IMR-90 (cell line): ENCODE measurements around the gene FZD4. TPM values are rescaled to one million over a fixed set of nuclear protein-coding genes. Genes with fewer than 3 reads are reported as not detected.

ENCODE experiments used
- ATAC-seq: fragments of 200-7000 bp; cut with Tn5 transposase; 2 replicates; pipeline ENCODE4 v1.9.1; 2020; ENCODE audit warnings: low read depth, mild to moderate bottlenecking, moderate library complexity
- BruUV-seq: library from RNA; stranded (reverse); fragments of 400-500 nt; replicated peaks from 2 replicates; lab custom pipeline; 2021; lab: Mats Ljungman, UMichigan
- CTCF ChIA-PET: fragments of 300-600 bp; formaldehyde crosslinking; extraction: SDS; loops from one replicate; lab custom pipeline; 2021; ENCODE audit warnings: antibody characterized with exemption; lab: Yijun Ruan, JAX
- POLR2A ChIA-PET: fragments of 300-600 bp; sonication (Branson Sonifier 250); formaldehyde crosslinking; loops from one replicate; lab custom pipeline; 2022; ENCODE audit warnings: antibody characterized with exemption; ENCODE audit not compliant: unreplicated experiment; lab: Charles Lee
- DNase-seq: peaks from one replicate; pipeline ENCODE4 v3.0.0; 2013
- H2AFZ ChIP-seq: replicated peaks from 2 replicates; pipeline ENCODE3; 2013; ENCODE audit warnings: low read length, mild to moderate bottlenecking; ENCODE audit not compliant: poor library complexity
- H2AK5ac ChIP-seq: 2 replicates; pipeline ENCODE4 v1.6.1; 2013; ENCODE audit warnings: low read depth, low read length, inconsistent platforms
- H2AK9ac ChIP-seq: replicated peaks from 2 replicates; pipeline ENCODE3; 2013; ENCODE audit warnings: mild to moderate bottlenecking, low read depth, low read length, moderate library complexity; ENCODE audit not compliant: poor library complexity
- H2BK120ac ChIP-seq: 2 replicates; pipeline ENCODE4 v1.6.1; 2013; ENCODE audit warnings: low read depth, low read length, inconsistent platforms
- H2BK15ac ChIP-seq: 3 replicates; pipeline ENCODE4 v1.6.1; 2013; ENCODE audit warnings: low read depth, low read length, inconsistent platforms
- H2BK20ac ChIP-seq: 2 replicates; pipeline ENCODE4 v1.6.1; 2013; ENCODE audit warnings: low read depth, mild to moderate bottlenecking, inconsistent platforms, low read length, moderate library complexity
- H2BK5ac ChIP-seq: 2 replicates; pipeline ENCODE4 v1.6.1; 2013; ENCODE audit warnings: mild to moderate bottlenecking, low read depth, low read length, inconsistent platforms; ENCODE audit not compliant: poor library complexity, severe bottlenecking
- H3K14ac ChIP-seq: replicated peaks from 2 replicates; pipeline ENCODE4 v1.6.1; 2013; ENCODE audit warnings: low read depth, low read length, inconsistent platforms
- H3K18ac ChIP-seq: 2 replicates; pipeline ENCODE4 v1.6.1; 2013; ENCODE audit warnings: low read depth, low read length, control low read depth
- H3K23ac ChIP-seq: 2 replicates; pipeline ENCODE4 v1.6.1; 2013; ENCODE audit warnings: low read depth, low read length, inconsistent platforms
- H3K27ac ChIP-seq: 2 replicates; pipeline ENCODE4 v1.5.1; 2013; ENCODE audit warnings: mild to moderate bottlenecking, control low read depth, low read length; ENCODE audit not compliant: insufficient read depth
- H3K27me3 ChIP-seq: 2 replicates; pipeline ENCODE4 v1.6.1; 2013; ENCODE audit warnings: low read length; ENCODE audit not compliant: control insufficient read depth, insufficient read depth
- H3K36me3 ChIP-seq: 2 replicates; pipeline ENCODE4 v1.6.1; 2013; ENCODE audit warnings: low read length, mixed read lengths; ENCODE audit not compliant: control insufficient read depth, insufficient read depth
- H3K4ac ChIP-seq: 2 replicates; pipeline ENCODE4 v1.6.1; 2013; ENCODE audit warnings: low read depth, low read length, inconsistent platforms
- H3K4me1 ChIP-seq: 2 replicates; pipeline ENCODE4 v1.6.1; 2013; ENCODE audit warnings: low read length, mixed read lengths; ENCODE audit not compliant: control insufficient read depth, insufficient read depth
- H3K4me2 ChIP-seq: 2 replicates; pipeline ENCODE4 v1.6.1; 2013; ENCODE audit warnings: low read depth, mild to moderate bottlenecking, control low read depth, low read length, moderate library complexity
- H3K4me3 ChIP-seq: 2 replicates; pipeline ENCODE4 v1.5.1; 2013; ENCODE audit warnings: low read depth, mild to moderate bottlenecking, control low read depth, low read length, moderate library complexity; ENCODE audit not compliant: insufficient read depth
- H3K56ac ChIP-seq: 2 replicates; pipeline ENCODE4 v1.6.1; 2013; ENCODE audit warnings: low read length, inconsistent platforms; ENCODE audit not compliant: insufficient read depth; ENCODE audit errors: extremely low read depth
- H3K79me1 ChIP-seq, 2 experiments: 2 replicates each; pipeline ENCODE4 v1.6.1; 2013; ENCODE audit warnings: low read length in 2 of 2, inconsistent platforms in 1 of 2, low read depth in 1 of 2
- H3K9ac ChIP-seq: 2 replicates; pipeline ENCODE4 v1.6.1; 2013; ENCODE audit warnings: low read depth, low read length, control low read depth
- H3K9me1 ChIP-seq: 2 replicates; pipeline ENCODE4 v1.6.1; 2013; ENCODE audit warnings: low read length, inconsistent platforms; ENCODE audit not compliant: insufficient read depth
- H3K9me3 ChIP-seq: 2 replicates; pipeline ENCODE4 v1.6.1; 2013; ENCODE audit warnings: low read length; ENCODE audit not compliant: control insufficient read depth, insufficient read depth
- H4K20me1 ChIP-seq: 2 replicates; pipeline ENCODE4 v1.6.1; 2013; ENCODE audit warnings: low read length, inconsistent platforms; ENCODE audit not compliant: insufficient read depth
- H4K5ac ChIP-seq: 2 replicates; pipeline ENCODE4 v1.6.1; 2013; ENCODE audit warnings: mild to moderate bottlenecking, low read depth, low read length, control low read depth
- H4K8ac ChIP-seq, 2 experiments: 2 replicates each; pipeline ENCODE4 v1.6.1; 2013; ENCODE audit warnings: low read depth in 2 of 2, low read length in 2 of 2, control low read depth in 1 of 2, inconsistent platforms in 1 of 2
- H4K91ac ChIP-seq: 2 replicates; pipeline ENCODE4 v1.6.1; 2013; ENCODE audit warnings: low read depth, low read length, inconsistent platforms; ENCODE audit not compliant: insufficient read depth
- BHLHE40 ChIP-seq: fragments of 150-350 bp; IDR thresholded peaks from 2 replicates; pipeline ENCODE4 v1.6.1; 2016; ENCODE audit warnings: mild to moderate bottlenecking, low read depth, low read length
- CEBPB ChIP-seq: IDR thresholded peaks from 2 replicates; pipeline ENCODE4 v1.6.1; 2012; ENCODE audit warnings: low read depth, low read length, improper control_type of control experiment
- CTCF ChIP-seq: conservative IDR thresholded peaks from 2 replicates; pipeline ENCODE4 v1.5.1; 2012; ENCODE audit warnings: mild to moderate bottlenecking, low read depth, low read length, improper control_type of control experiment
- ELK1 ChIP-seq: fragments of 150-350 bp; IDR thresholded peaks from 2 replicates; pipeline ENCODE4 v1.6.1; 2016; ENCODE audit warnings: low read depth, mild to moderate bottlenecking, low read length, moderate library complexity, borderline replicate concordance
- FOS ChIP-seq: fragments of 150-350 bp; IDR thresholded peaks from 2 replicates; pipeline ENCODE4 v1.6.1; 2016; ENCODE audit warnings: low read depth, low read length
- MAZ ChIP-seq: IDR thresholded peaks from 2 replicates; pipeline ENCODE4 v1.6.1; 2012; ENCODE audit warnings: low read depth, mild to moderate bottlenecking, low read length, improper control_type of control experiment, moderate library complexity, borderline replicate concordance
- MXI1 ChIP-seq: IDR thresholded peaks from 2 replicates; pipeline ENCODE4 v1.6.1; 2012; ENCODE audit warnings: low read depth, mild to moderate bottlenecking, low read length, moderate library complexity, borderline replicate concordance
- RAD21 ChIP-seq: IDR thresholded peaks from 2 replicates; pipeline ENCODE4 v1.6.1; 2012; ENCODE audit warnings: low read length, improper control_type of control experiment
- RCOR1 ChIP-seq: IDR thresholded peaks from 2 replicates; pipeline ENCODE4 v1.6.1; 2012; ENCODE audit warnings: mild to moderate bottlenecking, low read length, improper control_type of control experiment; ENCODE audit not compliant: insufficient replicate concordance
- SMC3 ChIP-seq: fragments of 150-350 bp; IDR thresholded peaks from 2 replicates; pipeline ENCODE4 v1.6.1; 2016; ENCODE audit warnings: low read depth, mild to moderate bottlenecking, antibody characterized with exemption, low read length, moderate library complexity
- USF2 ChIP-seq: fragments of 150-350 bp; IDR thresholded peaks from 2 replicates; pipeline ENCODE4 v1.6.1; 2017; ENCODE audit warnings: mild to moderate bottlenecking, antibody characterized with exemption, low read length, low read depth
- WGBS, 2 experiments: methylation state at CpG; one replicate each; pipeline versions ENCODE4 v1.1.5 to v1.1.7; 2013; ENCODE audit warnings: missing lambda C conversion rate in 2 of 2; ENCODE audit not compliant: insufficient read length in 1 of 2; ENCODE audit errors: extremely low coverage in 2 of 2; 5-methylcytosine and 5-hydroxymethylcytosine counted together
- dilution Hi-C: fragments of 300-500 bp; cut with HindIII; formaldehyde crosslinking; loops from one replicate; pipeline ENCODE4 v1.14.3; 2018; ENCODE audit warnings: low sequenced_read_pairs; ENCODE audit not compliant: unreplicated experiment
- in situ Hi-C: fragments of 300-500 bp; cut with MboI; formaldehyde crosslinking; loops from 3 replicates; pipeline ENCODE4 v1.14.3; 2019; ENCODE audit warnings: low sequenced_read_pairs, inconsistent platforms, mixed read lengths
- intact Hi-C: fragments of 100-400 bp; cut with micrococcal nuclease; formaldehyde crosslinking; loops from 2 replicates; pipeline ENCODE4 v1.10.0; 2022
- polyA plus RNA-seq, 3 experiments: library from polyadenylated mRNA; depleted of rRNA; stranded (reverse); fragments of >200 nt; gene quantifications; 2 replicates each; pipeline ENCODE4 v1.2.3, GENCODE V29; 2012; ENCODE audit warnings: low replicate concordance in 1 of 3
- total RNA-seq: library from RNA; depleted of rRNA; stranded (reverse); fragments of >200 nt; gene quantifications from 2 replicates; pipeline ENCODE4 v1.2.3, GENCODE V29; 2012

FZD4 gene
- total and polyA plus RNA-seq, 2 of the 4 experiments (the other 2 are of a cell fraction), result 3.7 to 7.7 TPM

- no peak for TF ChIP-seq FOS
These were observed 26.8 kb upstream of the FZD4 start (continued) for GRCh38 chr11:86981777-86982540.

GRCh38 chr11:86980086-86980796 lies 25.0 kb upstream of the FZD4 start:
- Histone ChIP-seq H3K36me3 (no peaks in the 10 kb centered on the region), H2BK15ac (no peak overlapping the region), H3K9me3 (no peaks in the 10 kb centered on the region), H4K91ac (no peak overlapping the region), H3K4ac (no peak overlapping the region), H2BK120ac (no peak overlapping the region), H3K56ac (no peak overlapping the region), H3K79me1 (no peaks in the 10 kb centered on the region), H3K14ac (no peak overlapping the region), H3K18ac (no peak overlapping the region), H3K4me1 (no peaks in the 10 kb centered on the region), H3K4me3 (no peak overlapping the region), H4K20me1 (no peaks in the 10 kb centered on the region), H3K9me1 (0 out of 2 replicates have a peak, but pooled peaks cover 2% of the 10 kb centered on the region), H4K8ac (no peak overlapping the region), H3K27ac (no peak overlapping the region), H2BK20ac (no peak overlapping the region), H3K4me2 (no peak overlapping the region), H3K23ac (no peak overlapping the region), H2AK9ac (no peak overlapping the region), H4K5ac (no peak overlapping the region), H2AK5ac (no peak overlapping the region), H2AFZ (no peak overlapping the region), H2BK5ac (no peak overlapping the region), H3K9ac (no peak overlapping the region), H3K27me3 (peaks cover 4% of the 10 kb centered on the region)
- DNase-seq, result no peak
- dilution Hi-C loops (no loop called here), in situ Hi-C loops (no loop called here), intact Hi-C loops (no loop called here)
- WGBS, 2 experiments, result no CpG with 5 or more reads among the region's 7 CpGs
- no peak for ATAC-seq
- ChIA-PET POLR2A (no interaction called here), CTCF (no interaction called here)
- BruUV-seq, result no TSS peak
- TF ChIP-seq SMC3 (no peak), RCOR1 (no peak), CTCF (no peak), CEBPB (no peak), ELK1 (no peak), MXI1 (no peak), MAZ (no peak), BHLHE40 (no peak), RAD21 (no peak), USF2 (no peak)
